ENCODE data around the gene SDR9C7. TPM values are rescaled to one million over a fixed set of nuclear protein-coding genes. Genes with fewer than 3 reads are reported as not detected.

The SDR9C7 gene
- polyA plus RNA-seq, 2 of the 4 experiments (the other 2 are of a cell fraction): not detected

GRCh38 chr12:56877195-56878009 lies 56.8 kb downstream of the SDR9C7 start:
- POLR2A ChIA-PET: no interaction called here

GRCh38 chr12:56874821-56875220 lies 59.4 kb downstream of the SDR9C7 start:
- no peak for DNase-seq (ENCODE audit: low read depth in 1 of 2, low spot score in 1 of 2)
- Histone ChIP-seq H3K4me3 (no peak overlapping the region), H3K9me3 (0 out of 3 replicates have a peak, but pooled peaks cover 2% of the 10 kb centered on the region), H3K4me2 (no peak overlapping the region), H3K27ac (no peak overlapping the region), H3K4me1 (peaks cover 21% of the 10 kb centered on the region)
- TF ChIP-seq EHF (CRISPR knock-in tag; IDR thresholded peaks at IDR 0.05) (no peak), CEBPB (IDR thresholded peaks at IDR 0.05) (no peak), MAFK (IDR thresholded peaks at IDR 0.05; ENCODE audit: partially characterized antibody) (no peak), BHLHE40 (IDR thresholded peaks at IDR 0.05; ENCODE audit: low read depth, low read length) (no peak), CHD2 (IDR thresholded peaks at IDR 0.05; ENCODE audit: low read length, partially characterized antibody) (no peak), EHMT2 (IDR thresholded peaks at IDR 0.05; ENCODE audit: low read depth) (no peak), SREBF2 (IDR thresholded peaks at IDR 0.05) (no peak), REST (IDR thresholded peaks at IDR 0.05) (no peak), MAX (IDR thresholded peaks at IDR 0.05) (no peak), KDM1A (IDR thresholded peaks at IDR 0.05; ENCODE audit: low read depth) (no peak), USF2 (IDR thresholded peaks at IDR 0.05) (no peak), TFCP2L1 (CRISPR knock-in tag; IDR thresholded peaks at IDR 0.05) (no peak), ESRRA (IDR thresholded peaks at IDR 0.05; ENCODE audit: borderline replicate concordance, low read length) (no peak), ZNF302 (CRISPR knock-in tag; IDR thresholded peaks at IDR 0.05) (no peak), RARB (CRISPR knock-in tag; IDR thresholded peaks at IDR 0.05) (no peak), HDAC2 (IDR thresholded peaks at IDR 0.05) (no peak), JUNB (IDR thresholded peaks at IDR 0.05) (no peak), ZC3H11A (IDR thresholded peaks at IDR 0.05) (no peak)
- FAIRE-seq: no peak
- ChIA-PET POLR2A (no interaction called here), CTCF (interaction anchor here (0.7 kb wide), 1 partner anchor 118 kb away, joined by 5 read pairs; no protein-coding TSS in a partner anchor)
- 65% methylated on average over 1 of the region's 1 CpG for WGBS (ENCODE audit: missing lambda C conversion rate)
- ATAC-seq: no peak

More at GRCh38 chr12:56877195-56878009, 56.8 kb downstream of the SDR9C7 start:
- DNase-seq (ENCODE audit: low read depth in 1 of 2, low spot score in 1 of 2) (no peak), FAIRE-seq (no peak), ATAC-seq (peak; percentile 13 to 23; a peak in 2 of 6 replicates)
- Histone ChIP-seq H3K27ac (peak overlapping the region; percentile 31 to 41; a peak in 5 of 6 replicates), H3K4me2 (peak overlapping the region; percentile 40), H3K9me3 (no peaks in the 10 kb centered on the region), H3K4me1 (peaks cover 38% of the 10 kb centered on the region), H3K4me3 (no peak overlapping the region)
- TF ChIP-seq HOXA7 (CRISPR knock-in tag; IDR thresholded peaks at IDR 0.05): no peak
- TF ChIP-seq EHMT2 (IDR thresholded peaks at IDR 0.05; ENCODE audit: low read depth): peak; percentile 34; the same call in 1 of the 2 replicates
- peak; percentile 29 to 64; a peak in 3 of 4 replicates for TF ChIP-seq CEBPB (IDR thresholded peaks at IDR 0.05)
- WGBS (ENCODE audit: missing lambda C conversion rate): 36% methylated on average over 1 of the region's 1 CpG
- CTCF ChIA-PET: no interaction called here

- WGBS (ENCODE audit: missing lambda C conversion rate): 0% methylated on average over 1 of the region's 1 CpG
- Histone ChIP-seq H3K4me3 (no peak overlapping the region), H3K4me2 (no peak overlapping the region), H3K4me1 (peaks cover 14% of the 10 kb centered on the region), H3K9me3 (0 out of 3 replicates have a peak, but pooled peaks cover 3% of the 10 kb centered on the region), H3K27ac (no peak overlapping the region)
- FAIRE-seq: no peak
- no peak for ATAC-seq
- ChIA-PET POLR2A (no interaction called here), CTCF (no interaction called here)
- DNase-seq (ENCODE audit: low read depth in 1 of 2, low spot score in 1 of 2): no peak
- no peak for TF ChIP-seq HEYL (CRISPR knock-in tag; IDR thresholded peaks at IDR 0.05)
- TF ChIP-seq EHMT2 (IDR thresholded peaks at IDR 0.05; ENCODE audit: low read depth): no peak
- TF ChIP-seq CEBPB (IDR thresholded peaks at IDR 0.05): no peak
- TF ChIP-seq CBX8 (IDR thresholded peaks at IDR 0.05): no peak
- TF ChIP-seq JUN (IDR thresholded peaks at IDR 0.05): no peak
- TF ChIP-seq, protein P1, sequence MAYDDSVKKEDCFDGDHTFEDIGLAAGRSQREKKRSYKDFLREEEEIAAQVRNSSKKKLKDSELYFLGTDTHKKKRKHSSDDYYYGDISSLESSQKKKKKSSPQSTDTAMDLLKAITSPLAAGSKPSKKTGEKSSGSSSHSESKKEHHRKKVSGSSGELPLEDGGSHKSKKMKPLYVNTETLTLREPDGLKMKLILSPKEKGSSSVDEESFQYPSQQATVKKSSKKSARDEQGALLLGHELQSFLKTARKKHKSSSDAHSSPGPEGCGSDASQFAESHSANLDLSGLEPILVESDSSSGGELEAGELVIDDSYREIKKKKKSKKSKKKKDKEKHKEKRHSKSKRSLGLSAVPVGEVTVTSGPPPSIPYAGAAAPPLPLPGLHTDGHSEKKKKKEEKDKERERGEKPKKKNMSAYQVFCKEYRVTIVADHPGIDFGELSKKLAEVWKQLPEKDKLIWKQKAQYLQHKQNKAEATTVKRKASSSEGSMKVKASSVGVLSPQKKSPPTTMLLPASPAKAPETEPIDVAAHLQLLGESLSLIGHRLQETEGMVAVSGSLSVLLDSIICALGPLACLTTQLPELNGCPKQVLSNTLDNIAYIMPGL (CRISPR knock-in tag; IDR thresholded peaks at IDR 0.05; ENCODE audit: borderline replicate concordance): no peak
- TF ChIP-seq HOXB13 (CRISPR knock-in tag; IDR thresholded peaks at IDR 0.05; ENCODE audit: low read depth): no peak
- TF ChIP-seq SMC3 (IDR thresholded peaks at IDR 0.05): no peak
- TF ChIP-seq BHLHE40 (IDR thresholded peaks at IDR 0.05; ENCODE audit: low read depth, low read length): no peak
- TF ChIP-seq RARB (CRISPR knock-in tag; IDR thresholded peaks at IDR 0.05): no peak
- TF ChIP-seq USF2 (IDR thresholded peaks at IDR 0.05): no peak
- TF ChIP-seq HOXB5 (CRISPR knock-in tag; IDR thresholded peaks at IDR 0.05): no peak
- TF ChIP-seq MAX (IDR thresholded peaks at IDR 0.05): no peak
- TF ChIP-seq MAFK (IDR thresholded peaks at IDR 0.05; ENCODE audit: partially characterized antibody): no peak
Measured at GRCh38 chr12:56873382-56873781, 60.8 kb downstream of the SDR9C7 start.

All from A549 (cell line).